IMR-90 (cell line): ENCODE data around the gene FAAP24. TPM values are rescaled to one million over a fixed set of nuclear protein-coding genes. Genes with fewer than 3 reads are reported as not detected.

ENCODE experiments used
- ATAC-seq: fragments of 200-7000 bp; cut with Tn5 transposase; 2 replicates; pipeline ENCODE4 v1.9.1; 2020; ENCODE audit warnings: low read depth, mild to moderate bottlenecking, moderate library complexity
- BruUV-seq: library from RNA; stranded (reverse); fragments of 400-500 nt; replicated peaks from 2 replicates; lab custom pipeline; 2021; lab: Mats Ljungman, UMichigan
- CTCF ChIA-PET: fragments of 300-600 bp; formaldehyde crosslinking; extraction: SDS; loops from one replicate; lab custom pipeline; 2021; ENCODE audit warnings: antibody characterized with exemption; lab: Yijun Ruan, JAX
- POLR2A ChIA-PET: fragments of 300-600 bp; sonication (Branson Sonifier 250); formaldehyde crosslinking; loops from one replicate; lab custom pipeline; 2022; ENCODE audit warnings: antibody characterized with exemption; ENCODE audit not compliant: unreplicated experiment; lab: Charles Lee
- DNase-seq: peaks from one replicate; pipeline ENCODE4 v3.0.0; 2013
- H2AFZ ChIP-seq: replicated peaks from 2 replicates; pipeline ENCODE3; 2013; ENCODE audit warnings: low read length, mild to moderate bottlenecking; ENCODE audit not compliant: poor library complexity
- H2AK5ac ChIP-seq: 2 replicates; pipeline ENCODE4 v1.6.1; 2013; ENCODE audit warnings: low read depth, low read length, inconsistent platforms
- H2AK9ac ChIP-seq: replicated peaks from 2 replicates; pipeline ENCODE3; 2013; ENCODE audit warnings: mild to moderate bottlenecking, low read depth, low read length, moderate library complexity; ENCODE audit not compliant: poor library complexity
- H2BK120ac ChIP-seq: 2 replicates; pipeline ENCODE4 v1.6.1; 2013; ENCODE audit warnings: low read depth, low read length, inconsistent platforms
- H2BK15ac ChIP-seq: 3 replicates; pipeline ENCODE4 v1.6.1; 2013; ENCODE audit warnings: low read depth, low read length, inconsistent platforms
- H2BK20ac ChIP-seq: 2 replicates; pipeline ENCODE4 v1.6.1; 2013; ENCODE audit warnings: low read depth, mild to moderate bottlenecking, inconsistent platforms, low read length, moderate library complexity
- H2BK5ac ChIP-seq: 2 replicates; pipeline ENCODE4 v1.6.1; 2013; ENCODE audit warnings: mild to moderate bottlenecking, low read depth, low read length, inconsistent platforms; ENCODE audit not compliant: poor library complexity, severe bottlenecking
- H3K14ac ChIP-seq: replicated peaks from 2 replicates; pipeline ENCODE4 v1.6.1; 2013; ENCODE audit warnings: low read depth, low read length, inconsistent platforms
- H3K18ac ChIP-seq: 2 replicates; pipeline ENCODE4 v1.6.1; 2013; ENCODE audit warnings: low read depth, low read length, control low read depth
- H3K23ac ChIP-seq: 2 replicates; pipeline ENCODE4 v1.6.1; 2013; ENCODE audit warnings: low read depth, low read length, inconsistent platforms
- H3K27ac ChIP-seq: 2 replicates; pipeline ENCODE4 v1.5.1; 2013; ENCODE audit warnings: mild to moderate bottlenecking, control low read depth, low read length; ENCODE audit not compliant: insufficient read depth
- H3K27me3 ChIP-seq: 2 replicates; pipeline ENCODE4 v1.6.1; 2013; ENCODE audit warnings: low read length; ENCODE audit not compliant: control insufficient read depth, insufficient read depth
- H3K36me3 ChIP-seq: 2 replicates; pipeline ENCODE4 v1.6.1; 2013; ENCODE audit warnings: low read length, mixed read lengths; ENCODE audit not compliant: control insufficient read depth, insufficient read depth
- H3K4ac ChIP-seq: 2 replicates; pipeline ENCODE4 v1.6.1; 2013; ENCODE audit warnings: low read depth, low read length, inconsistent platforms
- H3K4me1 ChIP-seq: 2 replicates; pipeline ENCODE4 v1.6.1; 2013; ENCODE audit warnings: low read length, mixed read lengths; ENCODE audit not compliant: control insufficient read depth, insufficient read depth
- H3K4me2 ChIP-seq: 2 replicates; pipeline ENCODE4 v1.6.1; 2013; ENCODE audit warnings: low read depth, mild to moderate bottlenecking, control low read depth, low read length, moderate library complexity
- H3K4me3 ChIP-seq: 2 replicates; pipeline ENCODE4 v1.5.1; 2013; ENCODE audit warnings: low read depth, mild to moderate bottlenecking, control low read depth, low read length, moderate library complexity; ENCODE audit not compliant: insufficient read depth
- H3K56ac ChIP-seq: 2 replicates; pipeline ENCODE4 v1.6.1; 2013; ENCODE audit warnings: low read length, inconsistent platforms; ENCODE audit not compliant: insufficient read depth; ENCODE audit errors: extremely low read depth
- H3K79me1 ChIP-seq, 2 experiments: 2 replicates each; pipeline ENCODE4 v1.6.1; 2013; ENCODE audit warnings: low read length in 2 of 2, inconsistent platforms in 1 of 2, low read depth in 1 of 2
- H3K9ac ChIP-seq: 2 replicates; pipeline ENCODE4 v1.6.1; 2013; ENCODE audit warnings: low read depth, low read length, control low read depth
- H3K9me1 ChIP-seq: 2 replicates; pipeline ENCODE4 v1.6.1; 2013; ENCODE audit warnings: low read length, inconsistent platforms; ENCODE audit not compliant: insufficient read depth
- H3K9me3 ChIP-seq: 2 replicates; pipeline ENCODE4 v1.6.1; 2013; ENCODE audit warnings: low read length; ENCODE audit not compliant: control insufficient read depth, insufficient read depth
- H4K20me1 ChIP-seq: 2 replicates; pipeline ENCODE4 v1.6.1; 2013; ENCODE audit warnings: low read length, inconsistent platforms; ENCODE audit not compliant: insufficient read depth
- H4K5ac ChIP-seq: 2 replicates; pipeline ENCODE4 v1.6.1; 2013; ENCODE audit warnings: mild to moderate bottlenecking, low read depth, low read length, control low read depth
- H4K8ac ChIP-seq, 2 experiments: 2 replicates each; pipeline ENCODE4 v1.6.1; 2013; ENCODE audit warnings: low read depth in 2 of 2, low read length in 2 of 2, control low read depth in 1 of 2, inconsistent platforms in 1 of 2
- H4K91ac ChIP-seq: 2 replicates; pipeline ENCODE4 v1.6.1; 2013; ENCODE audit warnings: low read depth, low read length, inconsistent platforms; ENCODE audit not compliant: insufficient read depth
- BHLHE40 ChIP-seq: fragments of 150-350 bp; IDR thresholded peaks from 2 replicates; pipeline ENCODE4 v1.6.1; 2016; ENCODE audit warnings: mild to moderate bottlenecking, low read depth, low read length
- CEBPB ChIP-seq: IDR thresholded peaks from 2 replicates; pipeline ENCODE4 v1.6.1; 2012; ENCODE audit warnings: low read depth, low read length, improper control_type of control experiment
- CHD1 ChIP-seq: IDR thresholded peaks from 2 replicates; pipeline ENCODE4 v1.6.1; 2012; ENCODE audit warnings: low read depth, low read length, improper control_type of control experiment
- FOS ChIP-seq: fragments of 150-350 bp; IDR thresholded peaks from 2 replicates; pipeline ENCODE4 v1.6.1; 2016; ENCODE audit warnings: low read depth, low read length
- MAFK ChIP-seq: IDR thresholded peaks from 2 replicates; pipeline ENCODE4 v1.6.1; 2012; ENCODE audit warnings: low read depth, low read length, improper control_type of control experiment
- MAZ ChIP-seq: IDR thresholded peaks from 2 replicates; pipeline ENCODE4 v1.6.1; 2012; ENCODE audit warnings: low read depth, mild to moderate bottlenecking, low read length, improper control_type of control experiment, moderate library complexity, borderline replicate concordance
- MXI1 ChIP-seq: IDR thresholded peaks from 2 replicates; pipeline ENCODE4 v1.6.1; 2012; ENCODE audit warnings: low read depth, mild to moderate bottlenecking, low read length, moderate library complexity, borderline replicate concordance
- NFE2L2 ChIP-seq: fragments of 150-350 bp; IDR thresholded peaks from 2 replicates; pipeline ENCODE4 v1.6.1; 2016; ENCODE audit warnings: low read depth, mild to moderate bottlenecking, low read length
- POLR2A ChIP-seq: IDR thresholded peaks from 2 replicates; pipeline ENCODE4 v1.6.1; 2012; ENCODE audit warnings: mild to moderate bottlenecking, low read depth, low read length
- RAD21 ChIP-seq: IDR thresholded peaks from 2 replicates; pipeline ENCODE4 v1.6.1; 2012; ENCODE audit warnings: low read length, improper control_type of control experiment
- RCOR1 ChIP-seq: IDR thresholded peaks from 2 replicates; pipeline ENCODE4 v1.6.1; 2012; ENCODE audit warnings: mild to moderate bottlenecking, low read length, improper control_type of control experiment; ENCODE audit not compliant: insufficient replicate concordance
- RFX5 ChIP-seq: IDR thresholded peaks from 2 replicates; pipeline ENCODE4 v1.8.0; 2012; ENCODE audit warnings: low read depth, mild to moderate bottlenecking, low read length, moderate library complexity
- SMC3 ChIP-seq: fragments of 150-350 bp; IDR thresholded peaks from 2 replicates; pipeline ENCODE4 v1.6.1; 2016; ENCODE audit warnings: low read depth, mild to moderate bottlenecking, antibody characterized with exemption, low read length, moderate library complexity
- WGBS, 2 experiments: methylation state at CpG; one replicate each; pipeline versions ENCODE4 v1.1.5 to v1.1.7; 2013; ENCODE audit warnings: missing lambda C conversion rate in 2 of 2; ENCODE audit not compliant: insufficient read length in 1 of 2; ENCODE audit errors: extremely low coverage in 2 of 2; 5-methylcytosine and 5-hydroxymethylcytosine counted together
- dilution Hi-C: fragments of 300-500 bp; cut with HindIII; formaldehyde crosslinking; loops from one replicate; pipeline ENCODE4 v1.14.3; 2018; ENCODE audit warnings: low sequenced_read_pairs; ENCODE audit not compliant: unreplicated experiment
- in situ Hi-C: fragments of 300-500 bp; cut with MboI; formaldehyde crosslinking; loops from 3 replicates; pipeline ENCODE4 v1.14.3; 2019; ENCODE audit warnings: low sequenced_read_pairs, inconsistent platforms, mixed read lengths
- intact Hi-C: fragments of 100-400 bp; cut with micrococcal nuclease; formaldehyde crosslinking; loops from 2 replicates; pipeline ENCODE4 v1.10.0; 2022
- polyA plus RNA-seq, 3 experiments: library from polyadenylated mRNA; depleted of rRNA; stranded (reverse); fragments of >200 nt; gene quantifications; 2 replicates each; pipeline ENCODE4 v1.2.3, GENCODE V29; 2012; ENCODE audit warnings: low replicate concordance in 1 of 3
- total RNA-seq: library from RNA; depleted of rRNA; stranded (reverse); fragments of >200 nt; gene quantifications from 2 replicates; pipeline ENCODE4 v1.2.3, GENCODE V29; 2012
- TF ChIP-seq, protein P1 (sequence below): fragments of 150-350 bp; IDR thresholded peaks from 2 replicates; pipeline ENCODE4 v1.6.1; 2016; ENCODE audit warnings: low read depth, mild to moderate bottlenecking, low read length, moderate library complexity, borderline replicate concordance
- TF ChIP-seq, protein P2 (sequence below): fragments of 150-350 bp; IDR thresholded peaks from 2 replicates; pipeline ENCODE4 v1.6.1; 2017; ENCODE audit warnings: mild to moderate bottlenecking, antibody characterized with exemption, low read length, low read depth
- TF ChIP-seq, protein P3 (sequence below): conservative IDR thresholded peaks from 2 replicates; pipeline ENCODE4 v1.5.1; 2012; ENCODE audit warnings: mild to moderate bottlenecking, low read depth, low read length, improper control_type of control experiment

FAAP24 gene
- total and polyA plus RNA-seq, 2 of the 4 experiments (the other 2 are of a cell fraction): 2.2 to 2.3 TPM

DNA sequence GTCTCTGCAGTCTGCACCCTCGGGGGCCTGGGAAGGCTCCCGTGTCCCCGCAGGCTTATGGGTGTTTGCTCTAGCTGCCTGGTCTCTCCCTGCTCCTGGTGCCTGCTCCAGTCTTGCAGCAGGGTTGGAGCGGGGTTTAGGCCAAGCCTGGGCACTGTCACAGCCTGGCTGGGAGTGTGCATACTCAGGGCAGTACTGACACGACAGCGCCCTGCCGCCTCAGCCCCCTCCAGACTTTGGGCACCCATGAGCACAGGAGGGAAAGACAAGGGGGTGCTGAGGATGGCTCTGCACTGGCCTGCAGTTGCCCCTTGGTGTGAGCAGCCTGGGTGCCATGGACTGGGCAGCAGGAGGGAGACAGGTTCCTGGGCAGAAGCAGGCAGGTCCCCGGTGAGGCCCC, 36.0 kb upstream of the FAAP24 start:
- in situ Hi-C loops: no loop called here
- Histone ChIP-seq H3K27me3 (no peaks in the 10 kb centered on the region), H3K4me2 (no peak overlapping the region), H3K79me1 (no peaks in the 10 kb centered on the region), H4K91ac (no peak overlapping the region), H3K4me3 (no peak overlapping the region), H3K23ac (no peak overlapping the region), H2AK9ac (no peak overlapping the region), H2BK15ac (no peak overlapping the region), H4K20me1 (no peaks in the 10 kb centered on the region), H4K5ac (no peak overlapping the region), H3K9me1 (no peaks in the 10 kb centered on the region; the same call in 1 of the 2 replicates), H2AK5ac (no peak overlapping the region), H2AFZ (no peak overlapping the region), H3K14ac (no peak overlapping the region), H2BK5ac (no peak overlapping the region), H3K36me3 (peaks cover 20% of the 10 kb centered on the region), H3K18ac (no peak overlapping the region), H3K27ac (no peak overlapping the region), H3K4ac (no peak overlapping the region), H3K4me1 (no peaks in the 10 kb centered on the region), H2BK120ac (no peak overlapping the region), H3K9ac (no peak overlapping the region), H4K8ac (no peak overlapping the region), H3K56ac (no peak overlapping the region), H2BK20ac (no peak overlapping the region), H3K9me3 (no peaks in the 10 kb centered on the region)
- dilution Hi-C loops: no loop called here
- POLR2A ChIA-PET: interaction anchor here (0.6 kb wide), 1 partner anchor 319 kb away, joined by 3 read pairs; no protein-coding TSS in a partner anchor
- TF ChIP-seq MXI1 (no peak), CHD1 (no peak), SMC3 (no peak), RAD21 (no peak), MAFK (no peak), MAZ (no peak), RFX5 (no peak), NFE2L2 (no peak), RCOR1 (no peak), FOS (no peak), BHLHE40 (no peak), CEBPB (no peak), POLR2A (no peak)
- TF ChIP-seq, protein P1, sequence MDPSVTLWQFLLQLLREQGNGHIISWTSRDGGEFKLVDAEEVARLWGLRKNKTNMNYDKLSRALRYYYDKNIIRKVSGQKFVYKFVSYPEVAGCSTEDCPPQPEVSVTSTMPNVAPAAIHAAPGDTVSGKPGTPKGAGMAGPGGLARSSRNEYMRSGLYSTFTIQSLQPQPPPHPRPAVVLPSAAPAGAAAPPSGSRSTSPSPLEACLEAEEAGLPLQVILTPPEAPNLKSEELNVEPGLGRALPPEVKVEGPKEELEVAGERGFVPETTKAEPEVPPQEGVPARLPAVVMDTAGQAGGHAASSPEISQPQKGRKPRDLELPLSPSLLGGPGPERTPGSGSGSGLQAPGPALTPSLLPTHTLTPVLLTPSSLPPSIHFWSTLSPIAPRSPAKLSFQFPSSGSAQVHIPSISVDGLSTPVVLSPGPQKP: no peak
- TF ChIP-seq, protein P2, sequence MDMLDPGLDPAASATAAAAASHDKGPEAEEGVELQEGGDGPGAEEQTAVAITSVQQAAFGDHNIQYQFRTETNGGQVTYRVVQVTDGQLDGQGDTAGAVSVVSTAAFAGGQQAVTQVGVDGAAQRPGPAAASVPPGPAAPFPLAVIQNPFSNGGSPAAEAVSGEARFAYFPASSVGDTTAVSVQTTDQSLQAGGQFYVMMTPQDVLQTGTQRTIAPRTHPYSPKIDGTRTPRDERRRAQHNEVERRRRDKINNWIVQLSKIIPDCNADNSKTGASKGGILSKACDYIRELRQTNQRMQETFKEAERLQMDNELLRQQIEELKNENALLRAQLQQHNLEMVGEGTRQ: no peak
- TF ChIP-seq, protein P3, sequence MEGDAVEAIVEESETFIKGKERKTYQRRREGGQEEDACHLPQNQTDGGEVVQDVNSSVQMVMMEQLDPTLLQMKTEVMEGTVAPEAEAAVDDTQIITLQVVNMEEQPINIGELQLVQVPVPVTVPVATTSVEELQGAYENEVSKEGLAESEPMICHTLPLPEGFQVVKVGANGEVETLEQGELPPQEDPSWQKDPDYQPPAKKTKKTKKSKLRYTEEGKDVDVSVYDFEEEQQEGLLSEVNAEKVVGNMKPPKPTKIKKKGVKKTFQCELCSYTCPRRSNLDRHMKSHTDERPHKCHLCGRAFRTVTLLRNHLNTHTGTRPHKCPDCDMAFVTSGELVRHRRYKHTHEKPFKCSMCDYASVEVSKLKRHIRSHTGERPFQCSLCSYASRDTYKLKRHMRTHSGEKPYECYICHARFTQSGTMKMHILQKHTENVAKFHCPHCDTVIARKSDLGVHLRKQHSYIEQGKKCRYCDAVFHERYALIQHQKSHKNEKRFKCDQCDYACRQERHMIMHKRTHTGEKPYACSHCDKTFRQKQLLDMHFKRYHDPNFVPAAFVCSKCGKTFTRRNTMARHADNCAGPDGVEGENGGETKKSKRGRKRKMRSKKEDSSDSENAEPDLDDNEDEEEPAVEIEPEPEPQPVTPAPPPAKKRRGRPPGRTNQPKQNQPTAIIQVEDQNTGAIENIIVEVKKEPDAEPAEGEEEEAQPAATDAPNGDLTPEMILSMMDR: no peak
- no TSS peak for BruUV-seq
- ATAC-seq (no peak), DNase-seq (no peak)
- WGBS, 2 experiments: 100% methylated on average over 4 of the region's 8 CpGs; no CpG with 5 or more reads in 1 of the 2 experiments
- CTCF ChIA-PET: interaction anchor here (0.6 kb wide), 1 partner anchor 21 kb away, joined by 3 read pairs; no protein-coding TSS in a partner anchor
- intact Hi-C loops: no loop called here
